Skeletal muscle satellite cell (primary cell): ENCODE data around the gene ASGR1.
A peak's percentile ranks its signal among the peaks of the same experiment; 100 is the strongest.

Experiments used
- H3K27me3 ChIP-seq: 2 replicates; pipeline ENCODE4 v1.7.0; 2013; ENCODE audit warnings: low read length; ENCODE audit not compliant: control insufficient read depth, insufficient read depth
- H3K36me3 ChIP-seq: 2 replicates; pipeline ENCODE4 v1.7.0; 2013; ENCODE audit warnings: mild to moderate bottlenecking, control low read depth, low read length; ENCODE audit not compliant: insufficient read depth
- H3K4me1 ChIP-seq: 2 replicates; pipeline ENCODE4 v1.7.0; 2013; ENCODE audit warnings: low read length; ENCODE audit not compliant: control insufficient read depth, insufficient read depth
- H3K4me2 ChIP-seq: 2 replicates; pipeline ENCODE4 v1.7.0; 2013; ENCODE audit warnings: mild to moderate bottlenecking, low read length
- H3K4me3 ChIP-seq: 2 replicates; pipeline ENCODE4 v1.7.0; 2013; ENCODE audit warnings: low read length
- H3K9ac ChIP-seq: 2 replicates; pipeline ENCODE4 v1.7.0; 2013; ENCODE audit warnings: mild to moderate bottlenecking, low read depth, low read length, moderate library complexity
- H3K9me3 ChIP-seq: replicated peaks from 2 replicates; pipeline ENCODE4 v1.7.0; 2013; ENCODE audit warnings: mild to moderate bottlenecking, control low read depth, low read length

The ASGR1 gene

GRCh38 chr17:7215136-7215638 lies 36.0 kb upstream of the ASGR1 start:
- Histone ChIP-seq H3K9ac (peak overlapping the region; percentile 10), H3K9me3 (no peaks in the 10 kb centered on the region), H3K4me3 (peak overlapping the region; percentile 61), H3K4me1 (peaks cover 45% of the 10 kb centered on the region), H3K4me2 (peak overlapping the region; percentile 88), H3K27me3 (no peaks in the 10 kb centered on the region), H3K36me3 (no peaks in the 10 kb centered on the region)

GRCh38 chr17:7214300-7215135 lies 35.3 kb upstream of the ASGR1 start:
- Histone ChIP-seq H3K36me3 (no peaks in the 10 kb centered on the region), H3K27me3 (no peaks in the 10 kb centered on the region), H3K9ac (peak overlapping the region; percentile 62), H3K4me3 (peak overlapping the region; percentile 77), H3K4me1 (peaks cover 44% of the 10 kb centered on the region), H3K4me2 (peak overlapping the region; percentile 88), H3K9me3 (no peaks in the 10 kb centered on the region)

- Histone ChIP-seq H3K9me3 (no peaks in the 10 kb centered on the region), H3K4me3 (peak overlapping the region; percentile 77), H3K36me3 (no peaks in the 10 kb centered on the region), H3K4me1 (peaks cover 38% of the 10 kb centered on the region), H3K9ac (peak overlapping the region; percentile 62), H3K27me3 (no peaks in the 10 kb centered on the region), H3K4me2 (peak overlapping the region; percentile 88)
Observed at GRCh38 chr17:7213895-7214299, 34.7 kb upstream of the ASGR1 start.

- Histone ChIP-seq H3K4me2 (no peak overlapping the region), H3K9me3 (no peaks in the 10 kb centered on the region), H3K9ac (no peak overlapping the region), H3K4me3 (no peak overlapping the region), H3K36me3 (no peaks in the 10 kb centered on the region), H3K4me1 (peaks cover 32% of the 10 kb centered on the region), H3K27me3 (no peaks in the 10 kb centered on the region)
Observed at GRCh38 chr17:7211491-7212273, 32.5 kb upstream of the ASGR1 start.

GRCh38 chr17:7208754-7209460 lies 29.7 kb upstream of the ASGR1 start:
- H3K4me1 ChIP-seq = peaks cover 19% of the 10 kb centered on the region
- H3K4me2 ChIP-seq = no peak overlapping the region
- H3K9ac ChIP-seq = no peak overlapping the region
- no peaks in the 10 kb centered on the region for H3K9me3 ChIP-seq
- H3K27me3 ChIP-seq = no peaks in the 10 kb centered on the region
- no peak overlapping the region for H3K4me3 ChIP-seq
- H3K36me3 ChIP-seq = peaks cover 2% of the 10 kb centered on the region

GRCh38 chr17:7208027-7208571 lies 28.9 kb upstream of the ASGR1 start:
- H3K4me1 ChIP-seq = peaks cover 14% of the 10 kb centered on the region
- no peaks in the 10 kb centered on the region for H3K9me3 ChIP-seq
- H3K9ac ChIP-seq = no peak overlapping the region
- peaks cover 10% of the 10 kb centered on the region for H3K36me3 ChIP-seq
- no peaks in the 10 kb centered on the region for H3K27me3 ChIP-seq
- no peak overlapping the region for H3K4me2 ChIP-seq
- no peak overlapping the region for H3K4me3 ChIP-seq

GRCh38 chr17:7207120-7208001 lies 28.2 kb upstream of the ASGR1 start:
- Histone ChIP-seq H3K4me3 (no peak overlapping the region), H3K4me1 (peaks cover 14% of the 10 kb centered on the region), H3K9ac (no peak overlapping the region), H3K36me3 (peaks cover 16% of the 10 kb centered on the region), H3K9me3 (no peaks in the 10 kb centered on the region), H3K4me2 (peak overlapping the region; percentile 4), H3K27me3 (no peaks in the 10 kb centered on the region)

- Histone ChIP-seq H3K36me3 (peaks cover 16% of the 10 kb centered on the region), H3K4me1 (peaks cover 14% of the 10 kb centered on the region), H3K27me3 (no peaks in the 10 kb centered on the region), H3K4me3 (peak overlapping the region; percentile 62), H3K9ac (peak overlapping the region; percentile 47), H3K9me3 (no peaks in the 10 kb centered on the region), H3K4me2 (peak overlapping the region; percentile 76)
Observed at GRCh38 chr17:7205561-7205960, 26.4 kb upstream of the ASGR1 start.

GRCh38 chr17:7204828-7205461 lies 25.8 kb upstream of the ASGR1 start:
- H3K4me2 ChIP-seq = peak overlapping the region; percentile 76
- peaks cover 19% of the 10 kb centered on the region for H3K36me3 ChIP-seq
- no peaks in the 10 kb centered on the region for H3K27me3 ChIP-seq
- H3K9me3 ChIP-seq = no peaks in the 10 kb centered on the region
- H3K4me1 ChIP-seq = peaks cover 14% of the 10 kb centered on the region
- H3K9ac ChIP-seq = peak overlapping the region; percentile 47
- peak overlapping the region; percentile 62 for H3K4me3 ChIP-seq

- Histone ChIP-seq H3K36me3 (peaks cover 20% of the 10 kb centered on the region), H3K4me1 (peaks cover 14% of the 10 kb centered on the region)
Observed at GRCh38 chr17:7204336-7204735, 25.2 kb upstream of the ASGR1 start.

More at GRCh38 chr17:7204336-7204735, 25.2 kb upstream of the ASGR1 start:
- Histone ChIP-seq H3K9ac (peak overlapping the region; percentile 47), H3K4me2 (peak overlapping the region; percentile 76), H3K4me3 (peak overlapping the region; percentile 62), H3K27me3 (no peaks in the 10 kb centered on the region), H3K9me3 (no peaks in the 10 kb centered on the region)
